GM12878 (cell line): ENCODE measurements around the gene SORCS1. TPM values are rescaled to one million over a fixed set of nuclear protein-coding genes. Genes with fewer than 3 reads are reported as not detected.

Source experiments
- CEBPB ChIP-seq, 2 experiments: fragments of 150-350 bp in 1 of 2; IDR thresholded peaks; 2 replicates each; pipeline ENCODE4 v1.6.1; 2012 to 2014; ENCODE audit warnings: low read depth in 2 of 2, low read length in 2 of 2, borderline replicate concordance in 1 of 2, inconsistent platforms in 1 of 2
- IRF3 ChIP-seq: fragments of 450-650 bp; IDR thresholded peaks from 2 replicates; pipeline ENCODE4 v1.6.1; 2014; ENCODE audit warnings: mild to moderate bottlenecking
- PBX3 ChIP-seq: IDR thresholded peaks from 2 replicates; pipeline ENCODE4 v1.6.1; 2011; ENCODE audit warnings: mild to moderate bottlenecking, low read depth, low read length, moderate library complexity; ENCODE audit not compliant: insufficient replicate concordance
- TCF12 ChIP-seq: IDR thresholded peaks from 2 replicates; pipeline ENCODE4 v1.6.1; 2011; ENCODE audit warnings: low read depth, mild to moderate bottlenecking, low read length
- ZBED1 ChIP-seq: IDR thresholded peaks from 2 replicates; pipeline ENCODE4 v1.6.1; 2016; ENCODE audit warnings: borderline replicate concordance
- polyA plus RNA-seq, 11 experiments: library from polyadenylated mRNA; depleted of rRNA in 4 of 11; unstranded in 6 of 11; stranded (reverse) in 5 of 11; fragments of >200 nt; fragmentation: Nextera tagmentation in 4 of 11; fragmentation: Illumina TruSeq in 1 of 11; extraction: Ambion mirVana in 4 of 11; extraction: Trizol in 1 of 11; gene quantifications; 1 replicate in 1 of 11; 2 replicates in 10 of 11; pipeline versions ENCODE4 v1.2.1 to v1.2.3, GENCODE V29; 2011 to 2016; ENCODE audit warnings: inconsistent platforms in 2 of 11, missing spikeins in 2 of 11, low read depth in 1 of 11
- total RNA-seq, 4 experiments: library from RNA; depleted of rRNA in 3 of 4; stranded (reverse); fragments of >200 nt in 3 of 4; fragmentation: Illumina TruSeq in 1 of 4; extraction: Trizol in 1 of 4; gene quantifications; 2 replicates each; pipeline versions ENCODE4 v1.2.1 to v1.2.3, GENCODE V29; 2013 to 2021
- TF ChIP-seq, protein P1 (sequence below): fragments of 450-650 bp; IDR thresholded peaks from 2 replicates; pipeline ENCODE4 v1.6.1; 2017; ENCODE audit warnings: low read depth, mild to moderate bottlenecking, moderate library complexity
- TF ChIP-seq, protein P2 (sequence below): IDR thresholded peaks from 2 replicates; pipeline ENCODE4 v1.6.1; 2011; ENCODE audit warnings: borderline replicate concordance, low read depth, mild to moderate bottlenecking, moderate library complexity, mixed read lengths, low read length; ENCODE audit not compliant: insufficient read depth; ENCODE audit errors: extremely low read length
- TF ChIP-seq, protein P3 (sequence below): IDR thresholded peaks from 2 replicates; pipeline ENCODE4 v1.6.1; 2011; ENCODE audit warnings: low read depth, mild to moderate bottlenecking, low read length, moderate library complexity, borderline replicate concordance; ENCODE audit errors: extremely low read depth
- TF ChIP-seq, protein P4 (sequence below): fragments of 450-650 bp; IDR thresholded peaks from 2 replicates; pipeline ENCODE4 v1.6.1; 2018; ENCODE audit warnings: mild to moderate bottlenecking, low read depth, moderate library complexity; ENCODE audit not compliant: partially characterized antibody

SORCS1 gene
- total and polyA plus RNA-seq, 10 of the 15 experiments (the other 5 are each of a cell fraction or from before 2014, with no cell fraction given), result 0.02 to 9.6 (median 0.06) TPM; not detected in 3

DNA sequence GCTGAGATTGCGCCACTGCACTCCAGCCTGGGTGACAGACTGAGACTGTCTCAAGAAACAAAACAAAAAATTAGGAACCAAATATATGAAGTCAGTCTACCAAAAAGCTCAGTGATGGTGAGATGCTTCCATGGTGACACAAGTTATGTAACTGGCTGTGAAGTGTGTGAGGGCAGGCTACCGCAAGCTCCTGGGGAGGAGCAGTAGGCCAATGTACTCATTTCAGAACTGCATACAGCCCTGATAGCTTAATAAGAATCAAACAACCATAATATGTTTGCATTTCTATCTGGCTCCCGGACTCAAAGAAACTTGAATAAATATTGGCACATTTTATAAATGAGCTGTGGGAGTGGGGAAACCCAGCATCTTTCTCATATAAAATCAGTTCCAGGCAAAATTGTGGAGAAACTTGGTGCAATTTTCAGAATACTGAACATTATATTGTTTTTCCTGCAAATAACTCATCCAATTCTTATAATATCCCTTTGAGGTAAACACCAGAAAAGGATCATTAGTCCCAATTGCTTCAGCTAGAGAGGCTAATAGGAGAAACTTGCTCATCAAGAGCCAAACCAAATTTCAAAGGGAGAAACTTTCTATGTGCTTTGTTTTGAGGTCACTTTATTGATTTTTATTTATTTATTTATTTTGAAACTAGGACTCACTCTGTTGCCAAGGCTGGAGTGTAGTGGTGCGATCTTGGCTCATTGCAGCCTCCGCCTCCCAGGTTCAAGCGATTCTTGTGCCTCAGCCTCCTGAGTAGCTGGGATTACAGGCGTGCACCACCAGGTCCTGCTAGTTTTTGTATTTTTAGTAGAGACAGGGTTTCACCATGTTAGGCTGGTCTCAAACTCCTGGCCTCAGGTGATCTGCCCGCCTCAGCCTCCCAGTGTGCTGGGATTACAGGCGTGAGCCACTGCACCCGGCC is 127.0 kb downstream of the SORCS1 start (continued):
- TF ChIP-seq, protein P1, sequence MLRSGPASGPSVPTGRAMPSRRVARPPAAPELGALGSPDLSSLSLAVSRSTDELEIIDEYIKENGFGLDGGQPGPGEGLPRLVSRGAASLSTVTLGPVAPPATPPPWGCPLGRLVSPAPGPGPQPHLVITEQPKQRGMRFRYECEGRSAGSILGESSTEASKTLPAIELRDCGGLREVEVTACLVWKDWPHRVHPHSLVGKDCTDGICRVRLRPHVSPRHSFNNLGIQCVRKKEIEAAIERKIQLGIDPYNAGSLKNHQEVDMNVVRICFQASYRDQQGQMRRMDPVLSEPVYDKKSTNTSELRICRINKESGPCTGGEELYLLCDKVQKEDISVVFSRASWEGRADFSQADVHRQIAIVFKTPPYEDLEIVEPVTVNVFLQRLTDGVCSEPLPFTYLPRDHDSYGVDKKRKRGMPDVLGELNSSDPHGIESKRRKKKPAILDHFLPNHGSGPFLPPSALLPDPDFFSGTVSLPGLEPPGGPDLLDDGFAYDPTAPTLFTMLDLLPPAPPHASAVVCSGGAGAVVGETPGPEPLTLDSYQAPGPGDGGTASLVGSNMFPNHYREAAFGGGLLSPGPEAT, result no peak
- TF ChIP-seq, protein P2, sequence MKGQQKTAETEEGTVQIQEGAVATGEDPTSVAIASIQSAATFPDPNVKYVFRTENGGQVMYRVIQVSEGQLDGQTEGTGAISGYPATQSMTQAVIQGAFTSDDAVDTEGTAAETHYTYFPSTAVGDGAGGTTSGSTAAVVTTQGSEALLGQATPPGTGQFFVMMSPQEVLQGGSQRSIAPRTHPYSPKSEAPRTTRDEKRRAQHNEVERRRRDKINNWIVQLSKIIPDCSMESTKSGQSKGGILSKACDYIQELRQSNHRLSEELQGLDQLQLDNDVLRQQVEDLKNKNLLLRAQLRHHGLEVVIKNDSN, result no peak
- TF ChIP-seq TCF12, result no peak
- TF ChIP-seq ZBED1, result no peak
- TF ChIP-seq, protein P3, sequence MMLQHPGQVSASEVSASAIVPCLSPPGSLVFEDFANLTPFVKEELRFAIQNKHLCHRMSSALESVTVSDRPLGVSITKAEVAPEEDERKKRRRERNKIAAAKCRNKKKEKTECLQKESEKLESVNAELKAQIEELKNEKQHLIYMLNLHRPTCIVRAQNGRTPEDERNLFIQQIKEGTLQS, result no peak
- no peak for TF ChIP-seq PBX3
- TF ChIP-seq, protein P4, sequence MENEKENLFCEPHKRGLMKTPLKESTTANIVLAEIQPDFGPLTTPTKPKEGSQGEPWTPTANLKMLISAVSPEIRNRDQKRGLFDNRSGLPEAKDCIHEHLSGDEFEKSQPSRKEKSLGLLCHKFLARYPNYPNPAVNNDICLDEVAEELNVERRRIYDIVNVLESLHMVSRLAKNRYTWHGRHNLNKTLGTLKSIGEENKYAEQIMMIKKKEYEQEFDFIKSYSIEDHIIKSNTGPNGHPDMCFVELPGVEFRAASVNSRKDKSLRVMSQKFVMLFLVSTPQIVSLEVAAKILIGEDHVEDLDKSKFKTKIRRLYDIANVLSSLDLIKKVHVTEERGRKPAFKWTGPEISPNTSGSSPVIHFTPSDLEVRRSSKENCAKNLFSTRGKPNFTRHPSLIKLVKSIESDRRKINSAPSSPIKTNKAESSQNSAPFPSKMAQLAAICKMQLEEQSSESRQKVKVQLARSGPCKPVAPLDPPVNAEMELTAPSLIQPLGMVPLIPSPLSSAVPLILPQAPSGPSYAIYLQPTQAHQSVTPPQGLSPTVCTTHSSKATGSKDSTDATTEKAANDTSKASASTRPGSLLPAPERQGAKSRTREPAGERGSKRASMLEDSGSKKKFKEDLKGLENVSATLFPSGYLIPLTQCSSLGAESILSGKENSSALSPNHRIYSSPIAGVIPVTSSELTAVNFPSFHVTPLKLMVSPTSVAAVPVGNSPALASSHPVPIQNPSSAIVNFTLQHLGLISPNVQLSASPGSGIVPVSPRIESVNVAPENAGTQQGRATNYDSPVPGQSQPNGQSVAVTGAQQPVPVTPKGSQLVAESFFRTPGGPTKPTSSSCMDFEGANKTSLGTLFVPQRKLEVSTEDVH, result no peak
- no peak for TF ChIP-seq CEBPB (IDR thresholded peaks at IDR 0.05; ENCODE audit: borderline replicate concordance in 1 of 2, low read depth in 2 of 2, low read length in 2 of 2)
- no peak for TF ChIP-seq IRF3
